ENCODE data around the gene CHCT1. TPM values are rescaled to one million over a fixed set of nuclear protein-coding genes. Genes with fewer than 3 reads are reported as not detected.
A peak's percentile ranks its signal among the peaks of the same experiment; 100 is the strongest.

Gene CHCT1
- total and polyA plus RNA-seq, 2 donors from 2014 or later: not detected

GRCh38 chr17:60396412-60396811, 25.9 kb upstream of the CHCT1 start:
- Histone ChIP-seq H3K36me3 (ENCODE audit: control insufficient read depth in 2 of 3, insufficient read depth in 3 of 3, low read length in 3 of 3) (no peaks in the 10 kb centered on the region), H3K27me3 (ENCODE audit: control insufficient read depth, insufficient read depth, low read length) (no peaks in the 10 kb centered on the region), H3K4me3 (ENCODE audit: low read length in 3 of 3) (no peak overlapping the region), H3K9ac (ENCODE audit: low read length in 3 of 3) (no peak overlapping the region), H3K27ac (ENCODE audit: low read depth in 2 of 2, low read length in 2 of 2) (no peak overlapping the region), H3K9me3 (ENCODE audit: control insufficient read depth in 2 of 3, insufficient read depth in 1 of 3, low read length in 3 of 3) (no peaks in the 10 kb centered on the region), H3K4me1 (ENCODE audit: control insufficient read depth in 2 of 3, insufficient read depth in 2 of 3, low read depth in 1 of 3, low read length in 3 of 3) (peaks cover 0 to 6% (median 2%) of the 10 kb centered on the region in 3 donors)
- FAIRE-seq (no peak), DNase-seq (no peak)
- intact Hi-C loops (cut with DNase I): no loop called here
- TF ChIP-seq, protein P1, sequence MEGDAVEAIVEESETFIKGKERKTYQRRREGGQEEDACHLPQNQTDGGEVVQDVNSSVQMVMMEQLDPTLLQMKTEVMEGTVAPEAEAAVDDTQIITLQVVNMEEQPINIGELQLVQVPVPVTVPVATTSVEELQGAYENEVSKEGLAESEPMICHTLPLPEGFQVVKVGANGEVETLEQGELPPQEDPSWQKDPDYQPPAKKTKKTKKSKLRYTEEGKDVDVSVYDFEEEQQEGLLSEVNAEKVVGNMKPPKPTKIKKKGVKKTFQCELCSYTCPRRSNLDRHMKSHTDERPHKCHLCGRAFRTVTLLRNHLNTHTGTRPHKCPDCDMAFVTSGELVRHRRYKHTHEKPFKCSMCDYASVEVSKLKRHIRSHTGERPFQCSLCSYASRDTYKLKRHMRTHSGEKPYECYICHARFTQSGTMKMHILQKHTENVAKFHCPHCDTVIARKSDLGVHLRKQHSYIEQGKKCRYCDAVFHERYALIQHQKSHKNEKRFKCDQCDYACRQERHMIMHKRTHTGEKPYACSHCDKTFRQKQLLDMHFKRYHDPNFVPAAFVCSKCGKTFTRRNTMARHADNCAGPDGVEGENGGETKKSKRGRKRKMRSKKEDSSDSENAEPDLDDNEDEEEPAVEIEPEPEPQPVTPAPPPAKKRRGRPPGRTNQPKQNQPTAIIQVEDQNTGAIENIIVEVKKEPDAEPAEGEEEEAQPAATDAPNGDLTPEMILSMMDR (IDR thresholded peaks at IDR 0.05; ENCODE audit: borderline replicate concordance, extremely low read depth, insufficient read depth): no peak

DNA sequence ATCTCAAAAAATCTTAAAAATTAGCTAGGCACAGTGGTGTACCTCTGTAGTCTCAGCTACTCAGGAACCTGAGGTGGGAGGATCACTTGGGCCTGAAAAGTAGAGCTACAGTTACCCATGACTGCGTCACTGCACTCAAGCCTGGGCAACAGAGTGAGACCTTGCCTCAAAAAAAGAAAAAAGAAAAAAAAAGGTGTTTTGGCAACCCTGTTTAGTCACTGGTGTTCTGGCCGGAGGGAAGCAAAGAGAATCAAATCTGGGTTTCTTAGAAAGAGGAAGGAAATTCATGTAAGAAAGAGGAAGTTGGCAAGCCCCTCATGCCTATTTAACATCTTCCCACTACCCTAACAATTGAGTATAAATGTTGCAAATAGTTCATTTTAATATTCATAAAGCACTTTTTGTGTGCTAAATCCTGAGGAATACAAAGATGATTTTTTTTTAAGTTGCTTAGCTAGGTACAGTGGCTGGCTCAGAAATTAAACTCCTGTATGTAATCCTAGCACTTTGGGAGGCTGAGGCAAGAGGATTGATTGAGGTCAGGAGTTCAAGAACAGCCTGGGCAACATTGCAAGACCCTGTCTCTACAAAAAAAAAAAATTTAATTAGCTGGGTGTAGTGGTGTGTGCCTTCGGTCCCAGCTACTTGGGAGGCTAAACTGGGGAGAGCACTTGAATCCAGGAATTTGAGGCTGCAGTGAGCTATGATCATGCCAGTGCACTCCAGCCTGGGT, 23.9 kb upstream of the CHCT1 start:
- H3K4me1 ChIP-seq (ENCODE audit: control insufficient read depth in 2 of 3, insufficient read depth in 2 of 3, low read depth in 1 of 3, low read length in 3 of 3): peaks cover 0 to 2% (median under 1%) of the 10 kb centered on the region in 3 donors
- H3K9ac ChIP-seq (ENCODE audit: low read length in 3 of 3): no peak overlapping the region
- no peaks in the 10 kb centered on the region for H3K36me3 ChIP-seq (ENCODE audit: control insufficient read depth in 2 of 3, insufficient read depth in 3 of 3, low read length in 3 of 3)
- TF ChIP-seq, protein P1 (IDR thresholded peaks at IDR 0.05; ENCODE audit: borderline replicate concordance, extremely low read depth, insufficient read depth): no peak
- no peaks in the 10 kb centered on the region for H3K9me3 ChIP-seq (ENCODE audit: control insufficient read depth in 2 of 3, insufficient read depth in 1 of 3, low read length in 3 of 3)
- H3K27me3 ChIP-seq (ENCODE audit: control insufficient read depth, insufficient read depth, low read length): no peaks in the 10 kb centered on the region
- H3K27ac ChIP-seq (ENCODE audit: low read depth in 2 of 2, low read length in 2 of 2): no peak overlapping the region
- DNase-seq: peak in 1 of 5 donors; percentile 48
- intact Hi-C loops (cut with DNase I): no loop called here
- no peak overlapping the region for H3K4me3 ChIP-seq (ENCODE audit: low read length in 3 of 3)
- FAIRE-seq: no peak

DNA sequence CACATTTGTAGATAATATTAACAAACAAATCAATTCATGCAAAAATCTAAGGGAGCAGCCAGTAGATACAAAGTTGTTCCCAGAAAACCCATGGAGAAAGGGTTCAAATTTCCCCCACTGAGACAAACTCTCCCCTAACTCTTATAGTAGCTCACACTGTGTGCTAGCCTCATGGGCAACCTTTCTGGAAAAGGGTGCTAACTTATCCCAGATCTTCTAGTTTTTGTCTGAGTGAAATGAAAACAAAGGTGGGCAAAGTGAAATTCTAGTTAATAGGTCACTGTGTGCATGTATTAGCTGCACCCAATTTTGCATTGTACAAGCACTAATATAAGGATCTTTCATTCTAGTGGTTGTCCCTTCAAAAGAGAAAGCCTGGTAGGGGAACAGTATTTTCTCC, 20.5 kb upstream of the CHCT1 start:
- Histone ChIP-seq H3K4me1 (ENCODE audit: control insufficient read depth in 2 of 3, insufficient read depth in 2 of 3, low read depth in 1 of 3, low read length in 3 of 3) (no peaks in the 10 kb centered on the region), H3K27ac (ENCODE audit: low read depth in 2 of 2, low read length in 2 of 2) (no peak overlapping the region), H3K9me3 (ENCODE audit: control insufficient read depth in 2 of 3, insufficient read depth in 1 of 3, low read length in 3 of 3) (no peaks in the 10 kb centered on the region), H3K27me3 (ENCODE audit: control insufficient read depth, insufficient read depth, low read length) (no peaks in the 10 kb centered on the region), H3K9ac (ENCODE audit: low read length in 3 of 3) (no peak overlapping the region), H3K36me3 (ENCODE audit: control insufficient read depth in 2 of 3, insufficient read depth in 3 of 3, low read length in 3 of 3) (no peaks in the 10 kb centered on the region), H3K4me3 (ENCODE audit: low read length in 3 of 3) (no peak overlapping the region)
- TF ChIP-seq, protein P1 (IDR thresholded peaks at IDR 0.05; ENCODE audit: borderline replicate concordance, extremely low read depth, insufficient read depth): no peak
- no peak for DNase-seq
- intact Hi-C loops (cut with DNase I): no loop called here
- FAIRE-seq: no peak

- H3K27ac ChIP-seq (ENCODE audit: low read depth in 2 of 2, low read length in 2 of 2): no peak overlapping the region
- no peak for DNase-seq
- no peak overlapping the region for H3K9ac ChIP-seq (ENCODE audit: low read length in 3 of 3)
- no peaks in the 10 kb centered on the region for H3K4me1 ChIP-seq (ENCODE audit: control insufficient read depth in 2 of 3, insufficient read depth in 2 of 3, low read depth in 1 of 3, low read length in 3 of 3)
- H3K27me3 ChIP-seq (ENCODE audit: control insufficient read depth, insufficient read depth, low read length): no peaks in the 10 kb centered on the region
- no peaks in the 10 kb centered on the region for H3K36me3 ChIP-seq (ENCODE audit: control insufficient read depth in 2 of 3, insufficient read depth in 3 of 3, low read length in 3 of 3)
- intact Hi-C loops (cut with DNase I): no loop called here
- no peak overlapping the region for H3K4me3 ChIP-seq (ENCODE audit: low read length in 3 of 3)
- FAIRE-seq: no peak
- TF ChIP-seq, protein P1 (IDR thresholded peaks at IDR 0.05; ENCODE audit: borderline replicate concordance, extremely low read depth, insufficient read depth): no peak
- H3K9me3 ChIP-seq (ENCODE audit: control insufficient read depth in 2 of 3, insufficient read depth in 1 of 3, low read length in 3 of 3): no peaks in the 10 kb centered on the region
Observed at GRCh38 chr17:60403523-60403810, 18.8 kb upstream of the CHCT1 start.

Data from kidney (tissue), 14 donors.